ENCODE data around the gene PODXL2.

DNA sequence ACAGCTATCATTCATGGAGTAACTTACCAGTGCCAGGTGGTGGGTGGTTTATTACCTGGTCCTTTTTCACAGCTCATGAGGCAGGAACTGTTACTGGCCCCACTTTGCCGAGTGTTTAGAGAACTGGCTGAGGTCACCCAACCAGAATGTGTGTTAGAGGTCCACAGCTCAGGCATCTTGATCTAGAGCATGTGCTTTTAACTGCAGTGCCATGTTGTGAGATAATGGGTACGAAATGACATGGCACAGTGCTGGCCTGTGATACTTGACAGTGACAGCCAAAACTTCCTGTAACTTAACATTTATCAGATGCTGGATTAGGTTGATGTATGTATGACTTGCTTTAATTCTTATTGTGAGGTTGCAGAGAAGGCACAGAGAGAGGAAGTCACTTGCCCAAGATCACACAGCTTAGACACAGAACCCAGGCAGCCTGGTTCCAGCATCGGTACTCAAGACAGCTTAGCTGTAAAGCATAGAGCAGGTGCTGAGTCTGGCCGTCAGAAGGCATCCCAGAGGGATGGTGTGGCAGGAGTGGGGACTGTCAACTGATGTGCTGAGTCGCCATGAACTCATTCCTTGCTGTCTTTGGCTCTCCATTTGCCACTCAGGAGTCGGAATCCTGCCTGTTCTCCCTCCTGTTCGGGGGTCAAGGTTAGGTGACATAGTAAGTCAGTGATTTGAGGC is 21.2 kb upstream of the PODXL2 start:
- TF ChIP-seq, protein P1, sequence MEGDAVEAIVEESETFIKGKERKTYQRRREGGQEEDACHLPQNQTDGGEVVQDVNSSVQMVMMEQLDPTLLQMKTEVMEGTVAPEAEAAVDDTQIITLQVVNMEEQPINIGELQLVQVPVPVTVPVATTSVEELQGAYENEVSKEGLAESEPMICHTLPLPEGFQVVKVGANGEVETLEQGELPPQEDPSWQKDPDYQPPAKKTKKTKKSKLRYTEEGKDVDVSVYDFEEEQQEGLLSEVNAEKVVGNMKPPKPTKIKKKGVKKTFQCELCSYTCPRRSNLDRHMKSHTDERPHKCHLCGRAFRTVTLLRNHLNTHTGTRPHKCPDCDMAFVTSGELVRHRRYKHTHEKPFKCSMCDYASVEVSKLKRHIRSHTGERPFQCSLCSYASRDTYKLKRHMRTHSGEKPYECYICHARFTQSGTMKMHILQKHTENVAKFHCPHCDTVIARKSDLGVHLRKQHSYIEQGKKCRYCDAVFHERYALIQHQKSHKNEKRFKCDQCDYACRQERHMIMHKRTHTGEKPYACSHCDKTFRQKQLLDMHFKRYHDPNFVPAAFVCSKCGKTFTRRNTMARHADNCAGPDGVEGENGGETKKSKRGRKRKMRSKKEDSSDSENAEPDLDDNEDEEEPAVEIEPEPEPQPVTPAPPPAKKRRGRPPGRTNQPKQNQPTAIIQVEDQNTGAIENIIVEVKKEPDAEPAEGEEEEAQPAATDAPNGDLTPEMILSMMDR (IDR thresholded peaks at IDR 0.05): no peak
- no peak for TF ChIP-seq POLR2A (IDR thresholded peaks at IDR 0.05)
